ENCODE measurements around the gene WNT4.

The WNT4 gene

GRCh38 chr1:22163564-22163963 lies 20.7 kb upstream of the WNT4 start:
- no peak for DNase-seq (ENCODE audit: low read depth)

GRCh38 chr1:22163137-22163536 lies 20.2 kb upstream of the WNT4 start:
- DNase-seq (ENCODE audit: low read depth), result no peak

GRCh38 chr1:22159891-22160290 lies 17.0 kb upstream of the WNT4 start:
- DNase-seq (ENCODE audit: low read depth), result no peak

- no peak for DNase-seq (ENCODE audit: low read depth)
Observed at GRCh38 chr1:22158654-22159053, 15.8 kb upstream of the WNT4 start.

GRCh38 chr1:22157359-22157966 lies 14.6 kb upstream of the WNT4 start:
- DNase-seq (ENCODE audit: low read depth), result no peak

- DNase-seq (ENCODE audit: low read depth), result no peak
Observed at GRCh38 chr1:22155517-22155916, 12.6 kb upstream of the WNT4 start.

GRCh38 chr1:22154626-22155025 lies 11.7 kb upstream of the WNT4 start:
- DNase-seq (ENCODE audit: low read depth), result no peak

- DNase-seq (ENCODE audit: low read depth), result no peak
Observed at GRCh38 chr1:22153660-22154437, 11.0 kb upstream of the WNT4 start.

GRCh38 chr1:22150923-22151322 lies 8.0 kb upstream of the WNT4 start:
- no peak for DNase-seq (ENCODE audit: low read depth)

GRCh38 chr1:22142315-22143064 lies 407 bp downstream of the WNT4 start:
- no peak for DNase-seq (ENCODE audit: low read depth)

- no peak for DNase-seq (ENCODE audit: low read depth)
Observed at GRCh38 chr1:22141554-22142314, 1.2 kb downstream of the WNT4 start.

GRCh38 chr1:22140694-22141093 lies 2.2 kb downstream of the WNT4 start:
- DNase-seq (ENCODE audit: low read depth), result no peak

GRCh38 chr1:22139817-22140216 lies 3.1 kb downstream of the WNT4 start:
- DNase-seq (ENCODE audit: low read depth), result no peak

GRCh38 chr1:22139066-22139594 lies 3.8 kb downstream of the WNT4 start:
- DNase-seq (ENCODE audit: low read depth), result no peak

GRCh38 chr1:22137004-22137720 lies 5.7 kb downstream of the WNT4 start:
- no peak for DNase-seq (ENCODE audit: low read depth)

- no peak for DNase-seq (ENCODE audit: low read depth)
Observed at GRCh38 chr1:22133931-22134324, 9.0 kb downstream of the WNT4 start.

GRCh38 chr1:22133247-22133930 lies 9.5 kb downstream of the WNT4 start:
- DNase-seq (ENCODE audit: low read depth), result no peak

GRCh38 chr1:22132517-22133235 lies 10.2 kb downstream of the WNT4 start:
- no peak for DNase-seq (ENCODE audit: low read depth)

- peak; percentile 33 for DNase-seq (ENCODE audit: low read depth)
Observed at GRCh38 chr1:22131875-22132486, 10.9 kb downstream of the WNT4 start.

- no peak for DNase-seq (ENCODE audit: low read depth)
Observed at GRCh38 chr1:22131062-22131461, 11.8 kb downstream of the WNT4 start.
